ENCODE measurements around the gene LZTFL1.
"Not testable (repeated sequence)": the region's sequence is repeated elsewhere in the genome, so short reads cannot be mapped to it uniquely, and the experiment has no call there.

The LZTFL1 gene

GRCh38 chr3:45864760-45865519 lies 23.0 kb upstream of the LZTFL1 start:
- DNase-seq, result no peak

GRCh38 chr3:45861043-45861719 lies 19.3 kb upstream of the LZTFL1 start:
- DNase-seq, result no peak

- DNase-seq, result no peak
Observed at GRCh38 chr3:45860481-45860880, 18.6 kb upstream of the LZTFL1 start.

- DNase-seq, result peak; percentile 3
Observed at GRCh38 chr3:45858809-45859543, 17.1 kb upstream of the LZTFL1 start.

DNA sequence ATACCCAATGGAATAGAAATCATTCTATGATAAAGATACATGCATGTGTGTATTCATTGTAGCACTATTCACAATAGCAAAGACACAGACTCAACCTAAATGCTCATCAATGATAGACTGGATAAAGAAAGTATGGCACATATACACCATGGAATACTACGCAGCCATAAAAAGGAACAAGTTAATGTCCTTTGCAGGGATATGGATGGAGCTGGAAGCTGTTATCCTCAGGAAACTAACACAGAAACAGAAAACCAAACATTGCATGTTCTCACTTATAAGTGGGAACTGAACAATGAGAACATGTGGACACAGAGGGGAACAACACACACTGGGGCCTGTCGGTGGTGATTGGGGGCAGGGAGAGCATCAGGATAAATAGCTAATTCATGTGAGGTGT lies 15.1 kb upstream of the LZTFL1 start:
- DNase-seq, result not testable (repeated sequence)

DNA sequence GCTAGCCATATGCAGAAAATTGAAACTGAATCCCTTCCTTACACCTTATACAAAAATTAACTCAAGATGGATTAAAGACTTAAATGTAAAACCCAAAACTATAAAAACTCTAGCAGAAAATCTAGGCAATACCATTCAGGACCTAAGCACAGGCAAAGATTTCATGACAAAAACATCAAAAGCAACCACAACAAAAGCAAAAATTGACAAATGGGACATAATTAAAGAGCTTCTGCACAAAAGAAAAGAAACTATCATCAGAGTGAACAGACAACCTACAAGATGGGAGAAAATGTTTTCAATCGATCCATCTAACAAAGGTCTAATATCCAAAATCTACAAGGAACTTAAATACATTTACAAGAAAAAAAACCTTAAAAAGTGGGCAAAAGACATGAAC lies 14.4 kb upstream of the LZTFL1 start:
- DNase-seq, result not testable (repeated sequence)

DNA sequence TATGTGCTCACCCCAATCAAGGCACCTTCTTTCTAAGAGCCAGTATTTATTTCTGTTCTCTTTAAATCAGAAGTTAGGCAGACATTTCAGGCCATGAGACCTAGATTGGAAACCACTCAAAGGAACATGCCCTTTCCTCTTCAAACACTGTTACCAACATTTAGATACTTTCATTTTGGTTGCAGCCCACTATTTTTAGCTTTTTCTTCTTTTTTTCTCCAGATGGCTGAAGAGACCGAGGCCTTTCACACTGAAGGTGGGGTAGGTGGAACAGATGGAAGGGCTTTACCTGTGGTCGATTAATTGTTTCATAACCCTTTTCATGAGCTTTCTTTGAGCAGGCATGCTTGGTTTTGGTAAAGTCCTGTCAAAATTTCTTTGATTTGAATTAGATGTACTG lies 10.9 kb upstream of the LZTFL1 start:
- DNase-seq, result no peak

GRCh38 chr3:45848392-45848791 lies 6.5 kb upstream of the LZTFL1 start:
- DNase-seq, result no peak

DNA sequence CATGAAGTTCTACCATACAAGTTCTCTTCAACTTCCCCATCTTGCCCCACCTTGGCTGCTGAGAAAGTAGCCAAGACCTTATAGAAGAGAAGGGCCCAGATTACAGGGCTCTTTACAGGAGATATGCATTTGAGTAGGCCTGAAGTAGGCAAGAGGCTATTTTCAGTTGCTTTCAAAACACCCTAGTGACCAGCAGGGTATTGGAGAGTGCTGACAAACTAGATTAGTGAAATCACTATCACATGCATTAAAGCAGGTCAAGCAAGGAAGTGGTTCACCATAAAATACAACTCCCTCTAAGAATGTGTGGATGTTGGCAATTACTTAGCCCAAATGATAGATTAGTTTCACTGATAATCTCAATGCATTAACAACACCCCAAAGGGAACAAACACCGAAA lies 2.7 kb upstream of the LZTFL1 start:
- no peak for DNase-seq

DNA sequence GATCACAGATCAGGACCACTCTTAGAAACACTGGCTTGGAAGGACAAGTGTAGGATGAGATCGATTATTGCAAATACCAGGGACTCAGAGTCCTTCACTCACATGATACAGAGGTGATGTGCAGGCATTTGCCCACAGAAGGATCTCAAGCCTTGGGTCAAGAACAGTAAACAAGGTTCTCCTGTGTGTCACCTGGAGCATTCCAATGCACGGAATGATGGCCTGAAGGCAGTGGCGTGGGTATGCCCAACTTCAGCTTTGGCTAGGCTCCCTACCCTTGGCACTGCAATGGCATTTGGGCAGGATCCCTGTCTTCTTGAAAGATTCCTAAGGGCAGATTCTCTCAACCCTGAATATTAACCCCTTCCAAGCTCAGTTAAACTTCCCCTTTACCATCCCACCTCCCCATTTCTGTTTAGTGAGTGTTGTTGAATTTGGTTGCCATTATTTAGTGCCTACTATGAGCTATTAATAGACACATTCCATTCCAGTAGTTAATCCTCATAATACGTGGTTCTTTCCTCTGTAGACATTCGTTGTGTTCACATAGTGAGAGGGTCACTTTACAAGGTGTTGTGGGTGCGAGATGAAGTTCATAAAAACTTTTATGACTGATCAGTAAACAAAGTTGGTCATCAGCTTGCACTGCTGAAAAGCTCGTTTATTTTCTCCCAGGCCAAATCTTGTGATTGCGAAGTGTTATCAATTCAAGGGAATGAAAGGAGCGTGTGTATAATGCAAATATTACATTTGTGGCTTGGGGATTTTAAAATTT lies 1.1 kb upstream of the LZTFL1 start:
- DNase-seq, result no peak

- peak; percentile 45 for DNase-seq
Observed at GRCh38 chr3:45841420-45841756, 531 bp downstream of the LZTFL1 start.

- DNase-seq, result no peak
Observed at GRCh38 chr3:45838466-45838865, 3.5 kb downstream of the LZTFL1 start.

DNA sequence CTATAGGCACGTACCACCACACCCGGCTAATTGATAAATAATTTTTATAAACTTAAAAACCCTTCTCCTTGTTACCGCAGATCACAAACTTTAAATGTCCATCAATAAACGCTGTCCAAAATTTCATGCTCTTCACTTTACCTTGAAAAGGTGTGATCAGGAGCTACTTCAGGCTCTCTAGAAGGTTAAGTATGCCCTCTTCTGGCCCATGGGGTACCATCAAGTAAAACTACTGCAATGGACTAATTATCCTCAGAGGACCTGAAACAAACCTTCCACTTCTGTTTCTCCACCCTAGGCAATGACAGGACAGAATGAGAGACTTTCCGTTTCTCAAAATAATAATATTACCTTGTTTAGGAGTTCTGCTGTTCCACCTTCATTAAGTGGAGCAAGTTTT lies 9.2 kb downstream of the LZTFL1 start:
- DNase-seq, result no peak

- no peak for DNase-seq
Observed at GRCh38 chr3:45830121-45830520, 11.8 kb downstream of the LZTFL1 start.

DNA sequence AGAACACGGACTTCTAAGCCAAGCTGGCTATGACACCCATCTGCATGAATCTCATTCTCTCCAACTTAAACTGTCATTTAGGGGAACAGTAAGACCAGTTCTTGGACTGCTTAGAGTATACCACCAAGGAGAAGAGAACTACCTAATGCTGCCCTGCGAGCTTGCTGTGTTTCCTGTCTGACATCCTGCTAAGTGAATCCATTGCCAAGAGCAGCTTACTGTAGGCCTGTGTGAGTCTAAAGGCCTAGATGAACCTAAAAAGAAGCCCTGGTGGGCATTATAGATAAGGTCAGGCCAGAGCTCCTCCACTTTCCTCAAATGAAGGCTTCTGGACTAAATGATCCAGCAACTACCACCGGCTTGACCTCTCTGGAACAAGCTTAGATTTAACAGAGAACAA lies 15.0 kb downstream of the LZTFL1 start:
- no peak for DNase-seq

DNA sequence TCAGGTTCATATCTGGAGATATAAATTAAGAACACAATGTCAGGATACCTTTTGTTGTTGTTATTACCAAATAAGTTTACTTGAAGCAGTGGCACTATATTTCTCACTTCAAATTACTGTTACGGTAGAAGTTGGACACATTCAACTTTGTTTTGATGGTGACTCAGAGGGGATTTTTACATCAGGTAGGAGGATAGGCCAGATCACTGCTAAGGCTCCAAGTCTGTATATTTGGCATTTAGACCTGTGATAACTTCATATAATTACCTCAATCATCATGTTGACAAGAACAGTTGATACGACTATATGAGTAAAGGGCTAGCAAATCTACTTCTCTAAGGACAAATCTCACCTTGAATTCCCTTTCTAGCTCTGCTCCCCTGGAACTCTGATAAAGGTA lies 15.6 kb downstream of the LZTFL1 start:
- DNase-seq, result no peak

- no peak for DNase-seq
Observed at GRCh38 chr3:45821127-45821526, 20.8 kb downstream of the LZTFL1 start.

DNA sequence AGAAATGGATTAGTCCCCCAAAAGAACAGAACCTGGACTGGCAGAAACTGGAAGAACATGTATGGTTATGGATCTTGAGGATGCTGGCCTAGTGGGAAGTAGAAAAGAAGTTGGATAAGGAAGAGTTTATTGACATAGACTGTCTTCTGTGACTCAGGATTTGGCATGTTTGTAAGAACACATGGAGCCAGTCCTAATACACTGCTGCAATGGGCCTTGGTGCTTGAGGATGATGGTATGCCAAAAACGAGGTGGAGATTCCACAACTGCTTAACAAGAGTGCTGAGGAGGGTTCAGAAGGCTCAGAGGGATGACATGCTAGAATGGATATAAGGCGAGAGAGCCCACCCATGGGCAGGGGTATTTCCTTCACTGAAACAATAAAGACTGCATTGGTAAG lies 22.4 kb downstream of the LZTFL1 start:
- no peak for DNase-seq

DNA sequence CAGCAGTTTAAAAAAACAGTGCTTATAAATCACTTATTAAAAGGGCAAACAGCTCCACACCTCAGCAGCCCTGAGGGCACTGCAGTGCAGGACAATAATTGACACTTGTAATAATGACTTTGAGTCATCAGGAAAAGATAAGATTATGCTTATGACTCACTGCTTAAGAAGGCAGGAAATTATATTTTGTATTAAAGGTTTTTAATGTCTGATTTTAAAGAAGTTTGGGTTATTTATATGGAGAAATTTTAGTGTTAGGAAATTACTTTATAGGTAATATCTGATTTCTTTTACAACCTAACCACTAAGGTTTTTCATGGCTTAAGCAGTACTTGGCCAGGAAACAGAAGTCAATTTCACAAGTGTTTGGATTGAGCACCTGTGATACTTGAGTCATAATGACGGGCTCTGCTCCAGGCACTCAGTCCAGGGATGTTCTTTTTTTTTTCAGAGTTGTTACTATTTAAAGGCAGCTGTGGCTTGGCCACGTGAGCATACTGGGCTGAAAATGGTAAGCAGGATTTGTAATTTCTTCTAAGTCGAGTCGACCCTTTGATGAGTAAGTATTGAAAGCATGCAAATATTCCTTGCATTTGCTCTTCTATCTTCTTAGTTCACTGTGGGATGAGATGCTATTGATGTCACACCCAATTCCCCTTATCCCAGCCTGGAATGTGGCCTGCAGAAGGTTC lies 23.9 kb downstream of the LZTFL1 start:
- DNase-seq, result no peak

GRCh38 chr3:45816544-45816943 lies 25.4 kb downstream of the LZTFL1 start:
- DNase-seq, result no peak

- DNase-seq, result no peak
Observed at GRCh38 chr3:45814322-45814721, 27.6 kb downstream of the LZTFL1 start.

DNA sequence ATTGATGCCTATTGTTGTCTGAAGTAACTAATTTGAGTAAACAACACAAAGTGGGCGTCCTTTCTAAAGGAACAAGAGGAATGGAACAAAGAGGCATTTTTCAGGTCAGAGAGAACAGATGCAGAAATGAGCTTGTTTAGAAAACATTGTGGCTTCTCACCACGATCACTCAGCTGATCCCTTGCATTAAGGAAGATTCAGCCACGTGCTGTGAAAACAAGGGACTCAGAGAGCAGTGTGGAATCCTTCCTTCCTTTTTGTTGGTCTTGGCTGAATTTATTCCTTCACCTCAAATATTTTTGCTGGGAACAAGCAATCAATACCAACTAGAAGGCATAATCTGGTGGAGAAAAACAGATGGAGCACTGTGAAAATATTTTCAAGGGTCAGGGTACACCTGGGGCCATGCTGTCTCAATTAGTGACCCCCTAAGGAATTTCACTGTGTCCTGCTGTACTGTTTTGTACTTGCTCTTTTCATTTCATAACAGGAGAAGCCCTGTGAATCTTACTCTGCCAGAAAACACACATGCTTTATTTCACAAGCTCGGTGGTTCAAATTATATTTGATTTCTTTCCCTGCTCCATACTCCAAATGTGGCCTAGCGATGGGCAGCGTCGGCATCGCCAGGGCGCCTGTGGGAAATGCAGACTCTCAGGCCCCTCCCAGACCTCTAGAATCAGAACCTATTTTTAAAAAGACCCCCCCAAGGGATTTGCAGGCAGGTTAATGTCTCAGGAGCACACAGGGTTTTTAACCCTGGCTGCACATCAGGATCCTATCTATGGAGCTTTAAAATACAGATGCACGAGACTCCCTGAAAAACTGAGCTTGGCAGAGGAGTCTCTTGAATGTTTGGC lies 34.0 kb downstream of the LZTFL1 start:
- no peak for DNase-seq
